DOHH2 (cell line): ENCODE measurements around the gene CASZ1.

Source experiments
- H3F3A ChIP-seq: fragments of 200-600 bp; sonication (generic), shearing (Covaris generic); 2 replicates; pipeline ENCODE4 v1.6.0; 2016; ENCODE audit warnings: antibody characterized with exemption, mild to moderate bottlenecking; ENCODE audit not compliant: control insufficient read depth, insufficient read depth
- H3K27ac ChIP-seq: fragments of 200-600 bp; sonication (generic); 2 replicates; pipeline ENCODE4 v1.5.1; 2014; ENCODE audit warnings: low read depth, mild to moderate bottlenecking, low read length, moderate library complexity
- H3K27me3 ChIP-seq: fragments of 200-600 bp; sonication (generic); 2 replicates; pipeline ENCODE4 v1.6.1; 2014; ENCODE audit warnings: mild to moderate bottlenecking, low read length, mixed read lengths; ENCODE audit not compliant: control insufficient read depth
- H3K36me3 ChIP-seq: fragments of 200-600 bp; sonication (generic); 2 replicates; pipeline ENCODE4 v1.6.1; 2014; ENCODE audit warnings: mild to moderate bottlenecking, low read length, moderate library complexity, mixed read lengths; ENCODE audit not compliant: control insufficient read depth
- H3K4me1 ChIP-seq: fragments of 200-600 bp; sonication (generic); 2 replicates; pipeline ENCODE4 v1.6.1; 2014; ENCODE audit warnings: mild to moderate bottlenecking, low read length, mixed read lengths; ENCODE audit not compliant: control insufficient read depth
- H3K4me2 ChIP-seq: fragments of 200-600 bp; sonication (generic); 2 replicates; pipeline ENCODE4 v1.6.0; 2014; ENCODE audit warnings: mild to moderate bottlenecking, low read length, moderate library complexity
- H3K4me3 ChIP-seq: fragments of 200-600 bp; sonication (generic); 2 replicates; pipeline ENCODE4 v1.5.1; 2014; ENCODE audit warnings: mild to moderate bottlenecking, low read length, mixed read lengths
- H3K79me2 ChIP-seq: fragments of 200-600 bp; sonication (generic); 2 replicates; pipeline ENCODE4 v1.6.1; 2014; ENCODE audit warnings: mild to moderate bottlenecking, low read length, mixed read lengths; ENCODE audit not compliant: control insufficient read depth
- H3K9me2 ChIP-seq: fragments of 200-600 bp; sonication (generic); replicated peaks from 2 replicates; pipeline ENCODE4 v1.6.1; 2014; ENCODE audit warnings: mild to moderate bottlenecking, low read length, mixed read lengths; ENCODE audit not compliant: control insufficient read depth
- H3K9me3 ChIP-seq: fragments of 200-600 bp; sonication (generic); 2 replicates; pipeline ENCODE4 v1.6.1; 2014; ENCODE audit warnings: antibody characterized with exemption, low read length, mixed read lengths; ENCODE audit not compliant: control insufficient read depth, insufficient read depth
- H4K20me1 ChIP-seq: fragments of 200-600 bp; sonication (generic); 2 replicates; pipeline ENCODE4 v1.6.0; 2014; ENCODE audit warnings: low read depth, mild to moderate bottlenecking, antibody characterized with exemption, low read length, moderate library complexity; ENCODE audit not compliant: control insufficient read depth, insufficient read depth
- EZH2phosphoT487 ChIP-seq: fragments of 200-600 bp; sonication (generic); IDR thresholded peaks from 2 replicates; pipeline ENCODE4 v1.6.1; 2017; ENCODE audit warnings: borderline replicate concordance, mild to moderate bottlenecking, antibody characterized with exemption, low read length, moderate library complexity, mixed read lengths
- TF ChIP-seq, protein P1 (sequence below): fragments of 200-600 bp; sonication (generic); IDR thresholded peaks from one replicate; pipeline ENCODE4 v1.5.1; 2014; ENCODE audit warnings: antibody characterized with exemption, mild to moderate bottlenecking, low read depth, low read length; ENCODE audit not compliant: poor library complexity, severe bottlenecking

CASZ1 gene

DNA sequence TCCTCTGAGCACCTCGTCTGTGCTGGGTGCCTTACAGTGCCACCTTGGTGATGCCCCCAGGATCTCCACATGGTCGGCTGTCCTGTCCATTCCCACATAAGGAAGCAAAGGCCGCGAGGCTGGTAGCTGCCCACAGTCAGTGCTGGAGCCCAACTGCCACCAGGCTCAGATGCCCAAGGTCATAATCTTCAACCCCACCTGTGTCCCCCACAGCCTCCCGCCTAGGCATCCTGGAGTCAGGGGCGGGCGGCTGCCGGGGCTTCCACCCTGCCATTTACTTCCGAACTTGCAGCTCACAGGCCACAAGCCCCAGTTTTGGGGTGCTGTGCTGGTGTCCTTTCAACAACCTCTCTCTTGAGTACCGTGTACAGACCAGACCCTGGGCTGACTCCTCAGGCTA, 126.3 kb downstream of the CASZ1 start:
- no peaks in the 10 kb centered on the region for H3K9me2 ChIP-seq
- H3K27me3 ChIP-seq = no peaks in the 10 kb centered on the region
- no peaks in the 10 kb centered on the region for H3K79me2 ChIP-seq
- H3K36me3 ChIP-seq = no peaks in the 10 kb centered on the region
- H3K9me3 ChIP-seq = no peaks in the 10 kb centered on the region
- no peak overlapping the region for H3K4me2 ChIP-seq
- H3F3A ChIP-seq = no peaks in the 10 kb centered on the region
- no peaks in the 10 kb centered on the region for H3K4me1 ChIP-seq
- no peaks in the 10 kb centered on the region for H4K20me1 ChIP-seq
- no peak overlapping the region for H3K27ac ChIP-seq
- H3K4me3 ChIP-seq = no peak overlapping the region
- TF ChIP-seq, protein P1, sequence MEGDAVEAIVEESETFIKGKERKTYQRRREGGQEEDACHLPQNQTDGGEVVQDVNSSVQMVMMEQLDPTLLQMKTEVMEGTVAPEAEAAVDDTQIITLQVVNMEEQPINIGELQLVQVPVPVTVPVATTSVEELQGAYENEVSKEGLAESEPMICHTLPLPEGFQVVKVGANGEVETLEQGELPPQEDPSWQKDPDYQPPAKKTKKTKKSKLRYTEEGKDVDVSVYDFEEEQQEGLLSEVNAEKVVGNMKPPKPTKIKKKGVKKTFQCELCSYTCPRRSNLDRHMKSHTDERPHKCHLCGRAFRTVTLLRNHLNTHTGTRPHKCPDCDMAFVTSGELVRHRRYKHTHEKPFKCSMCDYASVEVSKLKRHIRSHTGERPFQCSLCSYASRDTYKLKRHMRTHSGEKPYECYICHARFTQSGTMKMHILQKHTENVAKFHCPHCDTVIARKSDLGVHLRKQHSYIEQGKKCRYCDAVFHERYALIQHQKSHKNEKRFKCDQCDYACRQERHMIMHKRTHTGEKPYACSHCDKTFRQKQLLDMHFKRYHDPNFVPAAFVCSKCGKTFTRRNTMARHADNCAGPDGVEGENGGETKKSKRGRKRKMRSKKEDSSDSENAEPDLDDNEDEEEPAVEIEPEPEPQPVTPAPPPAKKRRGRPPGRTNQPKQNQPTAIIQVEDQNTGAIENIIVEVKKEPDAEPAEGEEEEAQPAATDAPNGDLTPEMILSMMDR = no peak
- no peak for TF ChIP-seq EZH2phosphoT487

DNA sequence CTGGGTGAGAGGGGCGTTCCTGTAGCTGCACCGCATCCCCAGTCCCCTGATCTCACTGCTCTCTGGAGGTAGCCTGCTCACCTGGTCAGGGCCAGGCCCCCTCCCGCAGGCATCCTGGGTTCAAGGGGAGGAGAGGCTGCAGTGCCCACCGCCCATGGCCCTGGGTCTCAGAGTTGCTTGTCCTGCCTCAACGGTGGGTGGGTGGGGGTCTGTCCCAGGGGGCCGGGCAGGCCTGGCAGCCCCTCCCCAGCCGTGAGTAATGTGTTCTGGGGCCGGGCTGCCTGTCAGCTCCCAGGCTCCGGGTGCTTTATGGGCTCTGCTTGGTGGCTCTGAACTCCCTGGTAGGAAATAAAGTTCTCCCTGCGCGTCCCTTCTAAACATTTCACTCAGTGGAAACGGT, 126.9 kb downstream of the CASZ1 start:
- H3K9me2 ChIP-seq = no peaks in the 10 kb centered on the region
- H3K9me3 ChIP-seq = no peaks in the 10 kb centered on the region
- H4K20me1 ChIP-seq = no peaks in the 10 kb centered on the region
- H3K27me3 ChIP-seq = no peaks in the 10 kb centered on the region
- TF ChIP-seq, protein P1 = no peak
- H3K4me3 ChIP-seq = no peak overlapping the region
- H3K27ac ChIP-seq = no peak overlapping the region
- H3K36me3 ChIP-seq = no peaks in the 10 kb centered on the region
- H3K4me2 ChIP-seq = no peak overlapping the region
- H3K79me2 ChIP-seq = no peaks in the 10 kb centered on the region
- H3K4me1 ChIP-seq = no peaks in the 10 kb centered on the region
- no peaks in the 10 kb centered on the region for H3F3A ChIP-seq

DNA sequence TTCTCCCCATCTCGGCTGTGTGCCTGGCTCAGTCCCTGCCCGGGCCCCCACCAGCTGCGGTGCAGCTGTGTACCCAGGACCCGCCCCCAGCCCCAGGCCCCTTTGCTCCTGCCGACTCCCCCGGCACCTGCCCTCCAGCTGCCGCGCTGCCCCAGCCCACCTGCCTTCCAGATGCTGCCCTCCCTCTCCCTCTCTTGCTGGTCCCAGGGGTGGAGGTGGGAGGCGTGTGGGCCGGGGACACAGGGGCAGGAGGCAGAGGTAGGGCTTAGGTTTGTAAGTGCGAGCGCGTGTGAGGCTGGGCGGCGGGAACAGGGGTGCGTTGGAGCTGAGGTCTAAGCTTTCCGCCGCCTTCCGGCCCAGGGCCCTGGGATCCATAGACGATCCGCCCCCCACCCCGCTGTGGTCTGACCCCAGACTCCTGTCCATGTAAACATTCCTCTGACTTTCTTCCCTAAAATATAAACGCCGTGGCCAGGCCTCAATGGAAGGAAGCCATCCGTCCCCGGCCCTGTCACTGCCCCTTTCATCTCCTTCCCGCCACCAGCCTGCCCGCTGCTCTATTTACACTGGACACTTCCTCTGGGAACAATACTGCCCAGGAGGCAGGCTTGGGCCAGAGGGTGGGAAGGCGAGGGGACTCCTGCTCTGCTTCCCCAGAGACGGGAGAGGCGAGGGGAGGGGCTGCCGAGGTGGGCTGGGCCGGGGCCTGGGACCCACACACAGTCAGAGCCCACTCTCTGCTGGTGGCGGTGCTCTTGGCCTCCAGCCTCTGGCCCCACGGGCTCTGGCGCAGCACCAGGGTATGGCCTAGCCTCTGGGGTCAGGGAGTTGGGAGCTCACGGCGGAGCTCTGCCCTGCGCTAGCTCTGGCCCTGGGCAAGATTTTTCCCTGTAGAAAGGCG, 128.3 kb downstream of the CASZ1 start:
- Histone ChIP-seq H3F3A (no peaks in the 10 kb centered on the region), H3K4me1 (no peaks in the 10 kb centered on the region), H3K27me3 (no peaks in the 10 kb centered on the region), H3K27ac (no peak overlapping the region), H3K79me2 (no peaks in the 10 kb centered on the region), H4K20me1 (no peaks in the 10 kb centered on the region), H3K4me3 (no peak overlapping the region), H3K36me3 (no peaks in the 10 kb centered on the region), H3K9me3 (no peaks in the 10 kb centered on the region), H3K9me2 (no peaks in the 10 kb centered on the region), H3K4me2 (no peak overlapping the region)
- TF ChIP-seq, protein P1 = no peak
- no peak for TF ChIP-seq EZH2phosphoT487
